NCI-H748 treated with DMSO at 0.1 percent for 48 hours (cell line): ENCODE results near the gene CYP19A1.
A peak's percentile ranks its signal among the peaks of the same experiment; 100 is the strongest.

Source experiments
- DNase-seq: peaks from one replicate; lab custom pipeline; 2025; lab: John Stamatoyannopoulos, UW

CYP19A1 gene

DNA sequence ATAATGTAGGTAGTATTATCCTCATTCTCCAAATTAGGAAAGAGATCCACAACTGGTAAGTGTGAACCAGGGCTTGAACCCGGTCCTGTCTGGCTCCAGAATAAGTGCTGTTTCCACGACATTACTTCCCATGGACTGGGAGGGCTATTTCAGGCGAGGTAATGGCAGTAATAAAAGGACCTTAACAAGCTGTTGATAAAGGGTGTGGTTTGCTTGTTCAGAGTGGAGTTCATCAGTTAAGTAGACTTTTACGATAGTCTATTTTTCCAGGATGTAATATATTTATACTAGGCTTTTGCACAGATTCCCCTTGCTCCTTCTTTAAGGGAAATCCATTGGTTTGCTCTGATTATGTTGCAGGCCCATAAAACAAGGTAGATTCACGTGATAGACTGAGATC lies 155.3 kb downstream of the CYP19A1 start:
- DNase-seq, result no peak

DNA sequence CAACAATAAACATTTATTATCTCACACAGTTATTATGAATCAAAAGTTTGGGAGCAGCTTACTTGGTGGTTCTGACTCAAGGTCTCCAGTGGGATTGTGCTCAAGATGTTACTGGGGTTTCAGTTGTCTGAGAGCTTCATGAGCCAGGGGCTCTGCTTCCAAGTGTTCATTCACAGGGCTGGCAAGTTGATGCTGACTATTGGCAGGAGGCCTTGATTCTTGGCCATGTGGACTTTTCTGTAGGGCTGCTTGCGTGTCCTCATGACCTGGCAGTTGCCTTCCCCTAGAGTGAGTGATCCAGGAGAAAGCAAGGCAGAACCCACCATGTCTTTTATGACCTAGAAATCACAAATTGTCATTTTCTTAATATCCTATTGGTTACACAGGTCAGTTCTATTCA lies 156.5 kb downstream of the CYP19A1 start:
- DNase-seq, result no peak

GRCh38 chr15:51181221-51181620 lies 157.2 kb downstream of the CYP19A1 start:
- no peak for DNase-seq

GRCh38 chr15:51180534-51180933 lies 157.9 kb downstream of the CYP19A1 start:
- no peak for DNase-seq

DNA sequence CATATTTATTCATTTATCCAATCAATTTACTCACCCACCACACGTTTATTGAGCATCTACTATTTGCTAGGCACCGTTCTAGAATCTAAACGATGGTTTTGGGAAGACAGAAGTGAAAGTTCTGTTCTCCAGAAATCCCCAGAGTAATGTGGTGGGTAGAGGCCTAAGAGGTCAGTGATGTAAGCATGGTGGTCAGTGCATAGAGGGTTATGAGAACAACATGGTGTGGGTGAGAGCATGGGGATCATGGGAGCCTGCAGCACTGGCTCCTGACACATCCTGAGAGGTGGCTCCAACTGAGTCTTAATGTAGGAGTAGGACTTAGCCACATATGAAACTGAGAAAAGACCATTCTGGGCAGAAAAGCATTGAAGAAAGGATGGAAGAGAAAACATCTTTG lies 158.4 kb downstream of the CYP19A1 start:
- DNase-seq, result no peak

DNA sequence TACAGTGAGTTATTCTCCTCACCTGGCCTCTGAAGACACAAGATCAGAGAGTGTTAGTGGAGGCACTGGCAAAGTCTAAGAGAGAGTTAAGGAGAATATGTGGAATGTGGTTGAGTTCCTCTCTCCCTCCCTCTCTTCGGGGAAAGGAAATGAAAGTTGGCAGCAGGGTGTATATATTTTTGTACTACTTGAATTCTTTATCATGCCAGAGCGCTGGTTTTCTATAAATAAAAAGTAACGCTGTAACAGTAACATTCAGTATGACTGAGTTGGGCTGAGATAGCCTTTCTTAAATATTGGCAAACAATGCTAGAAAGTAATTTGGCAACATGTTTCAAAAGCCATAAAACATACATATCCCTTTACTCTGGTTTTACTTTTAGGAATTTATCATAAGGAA lies 166.2 kb downstream of the CYP19A1 start:
- DNase-seq, result no peak

DNA sequence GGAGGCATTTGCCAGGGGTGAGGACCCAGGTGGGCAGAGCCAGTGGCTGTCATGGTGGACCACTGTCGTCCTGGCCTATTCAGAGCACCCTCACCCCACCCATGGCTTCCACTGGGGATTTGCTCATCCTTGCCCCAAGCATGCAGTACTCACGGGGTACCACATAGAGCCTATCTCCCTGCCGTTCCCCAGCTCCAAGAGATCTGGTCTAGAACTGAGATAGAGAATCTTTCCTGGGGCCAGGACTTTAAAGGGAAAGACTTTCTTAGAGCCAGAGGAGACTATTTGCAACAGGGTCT lies 166.8 kb downstream of the CYP19A1 start:
- DNase-seq, result no peak

DNA sequence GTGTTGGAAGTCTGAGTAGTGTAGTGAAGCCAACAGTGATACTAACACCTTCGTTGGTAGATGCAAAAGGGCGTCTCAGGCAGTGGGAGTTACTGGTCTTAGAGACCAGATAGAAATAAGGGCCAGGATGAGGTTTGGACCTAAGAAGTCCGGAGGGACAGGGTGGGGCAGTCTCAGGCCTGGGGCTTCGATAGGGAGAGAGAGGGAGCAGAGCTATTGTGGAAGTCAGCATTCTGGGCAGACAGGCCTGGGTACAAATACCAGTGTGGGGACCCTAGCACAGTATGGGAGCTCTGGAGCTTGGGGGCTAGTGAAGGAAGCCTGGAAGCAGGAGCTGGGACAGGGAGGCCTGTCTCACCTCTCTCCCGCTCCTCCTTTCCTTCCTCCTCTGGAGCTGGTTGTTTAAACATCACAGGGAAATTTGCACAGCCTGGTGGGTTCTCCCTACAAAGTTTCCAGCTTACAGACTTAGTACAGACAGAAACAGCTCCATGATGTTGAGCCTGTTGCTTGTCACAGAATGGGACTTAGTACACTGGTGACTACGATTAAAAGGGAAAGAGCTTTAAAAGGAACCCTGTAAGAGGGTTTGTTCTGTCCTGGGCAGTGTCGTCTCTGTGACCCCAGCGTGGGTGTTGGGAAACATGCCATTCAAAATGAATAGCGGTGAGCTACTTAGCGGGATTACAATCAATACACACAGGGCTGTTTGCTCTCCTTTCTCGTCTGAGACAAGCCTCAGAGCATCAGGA lies 167.3 kb downstream of the CYP19A1 start:
- DNase-seq, result no peak

- DNase-seq, result no peak
These were observed 169.7 kb downstream of the CYP19A1 start for GRCh38 chr15:51168700-51169099.

- no peak for DNase-seq
These were observed 174.6 kb downstream of the CYP19A1 start for GRCh38 chr15:51163843-51164242.

DNA sequence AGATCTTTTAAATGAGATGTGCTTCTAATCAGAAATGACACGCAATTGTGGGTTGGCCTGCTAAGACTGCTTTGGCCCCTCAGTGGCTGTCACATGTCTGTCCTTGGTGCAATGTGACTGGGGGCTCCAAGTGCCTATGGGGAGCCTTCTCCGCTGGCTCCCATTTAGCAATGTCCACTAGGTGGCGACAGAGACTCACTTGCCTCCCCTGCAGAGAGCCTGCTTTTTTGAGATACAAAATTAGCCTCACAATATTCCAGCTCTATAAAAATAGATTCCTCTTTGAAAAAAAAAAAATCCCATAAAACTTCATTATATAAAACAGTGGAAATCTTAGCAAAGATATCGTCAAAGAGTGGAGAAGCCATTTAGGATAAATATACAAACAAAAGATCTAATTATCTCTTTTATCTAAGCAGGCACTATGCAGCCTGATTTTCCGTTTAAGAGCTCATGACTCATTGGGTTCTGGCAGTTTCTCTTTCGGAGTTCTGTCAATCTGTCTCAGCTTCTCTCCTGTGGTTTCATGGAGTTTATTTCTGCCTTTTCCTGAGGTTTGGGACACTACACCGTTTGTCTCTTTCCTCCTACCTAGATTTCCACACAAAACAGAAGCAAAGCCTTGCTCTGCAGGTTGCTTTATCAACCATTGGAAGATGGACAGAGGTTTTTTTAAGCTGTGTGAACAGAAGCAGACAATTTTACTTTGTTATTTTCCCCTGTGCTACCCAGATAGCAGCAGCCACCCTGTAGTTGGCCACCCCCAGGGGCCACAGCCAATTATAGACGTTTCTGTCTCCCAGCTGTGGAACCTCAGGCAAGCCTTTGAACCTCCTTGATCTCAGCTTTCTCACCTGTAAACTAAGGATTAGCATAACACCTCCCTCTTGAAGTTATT lies 175.3 kb downstream of the CYP19A1 start:
- peak; percentile 35 for DNase-seq

DNA sequence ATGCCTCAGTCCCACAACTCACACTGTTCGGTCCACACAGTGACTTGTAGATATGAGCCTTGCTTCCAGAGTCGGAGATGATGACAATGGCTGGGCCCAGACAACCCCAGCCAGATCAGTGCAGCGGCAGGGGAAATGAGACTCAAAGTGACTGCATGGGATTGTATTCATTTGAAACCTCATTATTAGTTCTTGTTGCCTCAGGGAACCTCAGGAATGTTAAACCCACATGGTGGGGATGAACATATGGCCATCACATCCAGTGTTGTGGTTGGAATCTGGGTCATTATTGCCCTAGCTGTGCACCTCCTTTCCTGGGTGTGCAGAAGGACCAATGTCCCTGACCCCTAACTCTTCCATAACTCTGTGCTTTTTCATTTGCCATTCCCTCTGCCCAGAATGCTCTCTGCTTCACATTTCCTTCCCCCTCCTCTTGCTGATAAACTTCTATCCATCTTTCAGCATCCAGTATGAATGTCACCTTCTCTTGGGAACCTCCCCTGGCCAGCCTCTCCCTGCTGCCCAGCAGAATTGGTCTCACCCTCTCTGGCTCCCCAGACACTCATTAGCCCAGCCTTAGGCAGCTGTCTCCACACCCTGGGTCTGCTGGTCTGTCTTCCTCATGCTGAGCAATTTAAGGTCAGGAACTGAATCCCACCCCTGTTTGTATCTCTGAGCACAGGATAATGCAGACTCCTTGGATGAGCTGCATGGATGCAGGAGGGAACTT lies 176.7 kb downstream of the CYP19A1 start:
- no peak for DNase-seq

DNA sequence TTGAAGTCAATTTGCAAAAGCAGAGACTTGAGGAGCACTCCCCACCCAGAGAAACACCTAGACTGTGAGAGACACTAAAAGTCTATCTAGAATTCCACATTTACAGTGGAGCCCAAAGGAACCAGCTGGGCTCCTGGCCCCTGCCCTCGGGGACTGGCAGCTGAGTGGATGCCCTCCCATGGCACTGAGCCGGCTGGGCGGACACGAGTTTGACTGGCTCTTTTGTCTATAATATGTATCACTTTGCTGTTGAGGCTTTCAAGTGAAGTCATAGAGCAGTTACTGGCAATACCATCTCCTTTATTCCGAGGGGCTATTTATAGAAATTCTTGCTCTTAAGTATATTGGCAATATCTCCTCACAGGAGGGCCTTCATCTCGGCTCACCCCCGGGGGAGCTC lies 177.9 kb downstream of the CYP19A1 start:
- no peak for DNase-seq
